HepG2 (cell line): ENCODE measurements around the gene ARMH3. TPM values are rescaled to one million over a fixed set of nuclear protein-coding genes. Genes with fewer than 3 reads are reported as not detected.
A peak's percentile ranks its signal among the peaks of the same experiment; 100 is the strongest.

Source experiments
- ARHGAP35 ChIP-seq: sonication (generic); formaldehyde crosslinking; IDR thresholded peaks from 2 replicates; pipeline ENCODE4 v1.9.0; 2022; ENCODE audit warnings: mild to moderate bottlenecking, inconsistent platforms, moderate library complexity, missing genetic modification reagents, borderline replicate concordance
- GFI1 ChIP-seq: sonication (generic); formaldehyde crosslinking; IDR thresholded peaks from 2 replicates; pipeline ENCODE4 v1.5.0; 2020; ENCODE audit warnings: missing genetic modification reagents, mild to moderate bottlenecking, borderline replicate concordance
- GTF3A ChIP-seq: sonication (generic); formaldehyde crosslinking; conservative IDR thresholded peaks from 2 replicates; pipeline ENCODE4 v1.4.0; 2020; ENCODE audit warnings: mild to moderate bottlenecking, missing genetic modification reagents
- JDP2 ChIP-seq: sonication (generic); formaldehyde crosslinking; IDR thresholded peaks from 2 replicates; pipeline ENCODE4 v1.8.1; 2022; ENCODE audit warnings: missing genetic modification reagents, borderline replicate concordance
- LCORL ChIP-seq, 2 experiments: fragments of 450-650 bp in 1 of 2; sonication (generic) in 1 of 2; formaldehyde crosslinking in 1 of 2; IDR thresholded peaks; 2 replicates each; pipeline versions ENCODE4 v1.5.0 to v1.6.1; 2017 to 2020; ENCODE audit warnings: antibody characterized with exemption in 1 of 2, missing genetic modification reagents in 1 of 2
- NR2C2 ChIP-seq: sonication (generic); formaldehyde crosslinking; IDR thresholded peaks from 2 replicates; pipeline ENCODE4 v1.4.0; 2020; ENCODE audit warnings: missing genetic modification reagents, mild to moderate bottlenecking, moderate library complexity, borderline replicate concordance
- ZMYM3 ChIP-seq: sonication (generic); formaldehyde crosslinking; IDR thresholded peaks from 2 replicates; pipeline ENCODE4 v1.5.1; 2020; ENCODE audit warnings: mild to moderate bottlenecking, missing genetic modification reagents
- ZNF3 ChIP-seq: IDR thresholded peaks from 2 replicates; pipeline ENCODE4 v1.7.0; 2017; ENCODE audit warnings: inconsistent platforms
- polyA plus RNA-seq, 8 experiments: library from polyadenylated mRNA; depleted of rRNA in 3 of 8; stranded (reverse) in 7 of 8; unstranded in 1 of 8; fragments of >200 nt; fragmentation: Illumina TruSeq in 4 of 8; extraction: Trizol in 4 of 8; gene quantifications; 2 replicates each; pipeline versions ENCODE4 v1.2.1 to v1.2.3, GENCODE V29; 2011 to 2016; ENCODE audit warnings: low read depth in 4 of 8, missing spikeins in 1 of 8, mixed read lengths in 1 of 8; ENCODE audit not compliant: insufficient read depth in 1 of 8
- total RNA-seq, 5 experiments: library from RNA; depleted of rRNA; stranded (reverse); fragments of >200 nt; fragmentation: Illumina TruSeq; extraction: Trizol; gene quantifications; 2 replicates each; pipeline ENCODE4 v1.2.3, GENCODE V29; 2016; ENCODE audit warnings: low read depth in 1 of 5
- TF ChIP-seq, protein P1 (sequence below): sonication (generic); formaldehyde crosslinking; IDR thresholded peaks from 2 replicates; pipeline ENCODE4 v1.8.1; 2023; ENCODE audit warnings: mild to moderate bottlenecking, missing genetic modification reagents
- TF ChIP-seq, protein P2 (sequence below): sonication (generic); formaldehyde crosslinking; IDR thresholded peaks from 2 replicates; pipeline ENCODE4 v1.5.0; 2020; ENCODE audit warnings: mild to moderate bottlenecking, missing genetic modification reagents, borderline replicate concordance
- TF ChIP-seq, protein P3 (sequence below): sonication (generic); formaldehyde crosslinking; IDR thresholded peaks from 2 replicates; pipeline ENCODE4 v1.4.0; 2020; ENCODE audit warnings: missing genetic modification reagents
- TF ChIP-seq, protein P4 (sequence below): sonication (generic); formaldehyde crosslinking; IDR thresholded peaks from 2 replicates; pipeline ENCODE4 v1.5.1; 2020; ENCODE audit warnings: missing genetic modification reagents, mild to moderate bottlenecking, borderline replicate concordance

The ARMH3 gene
- total and polyA plus RNA-seq, 2 of the 13 experiments (the other 11 are each of a cell fraction or from before 2014, with no cell fraction given) = 8.4 to 16.9 TPM

DNA sequence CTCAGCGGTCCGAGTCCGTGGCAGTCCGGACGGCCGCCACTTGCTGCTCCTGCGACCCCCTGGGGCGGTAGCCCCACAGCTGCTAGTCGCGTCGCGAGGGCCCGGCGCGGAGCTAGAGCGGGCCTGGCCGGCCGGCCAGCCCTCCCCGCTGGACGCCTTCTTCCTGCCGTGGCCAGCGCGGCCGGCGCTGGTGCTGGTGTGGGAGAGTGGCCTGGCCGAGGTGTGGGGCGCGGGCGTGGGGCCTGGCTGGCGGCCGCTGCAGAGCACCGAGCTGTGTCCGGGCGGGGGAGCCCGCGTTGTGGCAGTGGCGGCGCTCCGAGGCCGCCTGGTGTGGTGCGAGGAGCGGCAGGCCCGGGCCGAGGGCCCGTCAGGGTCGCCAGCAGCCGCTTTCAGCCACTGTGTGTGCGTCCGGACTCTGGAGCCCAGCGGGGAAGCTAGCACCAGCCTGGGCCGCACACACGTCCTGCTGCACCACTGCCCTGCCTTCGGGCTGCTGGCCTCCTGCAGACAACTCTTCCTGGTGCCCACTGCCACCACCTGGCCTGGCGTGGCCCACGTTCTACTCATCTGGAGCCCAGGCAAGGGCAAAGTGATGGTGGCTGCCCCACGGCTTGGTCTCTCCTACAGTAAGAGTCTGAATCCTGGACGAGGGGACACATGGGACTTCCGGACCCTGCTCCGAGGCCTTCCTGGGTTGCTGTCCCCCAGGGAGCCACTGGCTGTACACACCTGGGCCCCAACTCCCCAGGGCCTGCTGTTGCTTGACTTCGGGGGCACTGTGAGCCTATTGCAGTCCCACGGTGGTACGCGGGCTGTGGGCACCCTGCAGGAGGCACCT, 9.8 kb upstream of the ARMH3 start (continued):
- TF ChIP-seq LCORL (IDR thresholded peaks at IDR 0.05) (no peak), LCORL (CRISPR knock-in tag; IDR thresholded peaks at IDR 0.05) (no peak), ZMYM3 (CRISPR knock-in tag) (no peak), ZNF3 (no peak), GFI1 (CRISPR knock-in tag) (0 out of 2 replicates have a peak, but pooled peaks have one; percentile 70), ARHGAP35 (CRISPR knock-in tag) (no peak), JDP2 (CRISPR knock-in tag) (no peak), GTF3A (CRISPR knock-in tag) (no peak), NR2C2 (no peak)
- TF ChIP-seq, protein P1, sequence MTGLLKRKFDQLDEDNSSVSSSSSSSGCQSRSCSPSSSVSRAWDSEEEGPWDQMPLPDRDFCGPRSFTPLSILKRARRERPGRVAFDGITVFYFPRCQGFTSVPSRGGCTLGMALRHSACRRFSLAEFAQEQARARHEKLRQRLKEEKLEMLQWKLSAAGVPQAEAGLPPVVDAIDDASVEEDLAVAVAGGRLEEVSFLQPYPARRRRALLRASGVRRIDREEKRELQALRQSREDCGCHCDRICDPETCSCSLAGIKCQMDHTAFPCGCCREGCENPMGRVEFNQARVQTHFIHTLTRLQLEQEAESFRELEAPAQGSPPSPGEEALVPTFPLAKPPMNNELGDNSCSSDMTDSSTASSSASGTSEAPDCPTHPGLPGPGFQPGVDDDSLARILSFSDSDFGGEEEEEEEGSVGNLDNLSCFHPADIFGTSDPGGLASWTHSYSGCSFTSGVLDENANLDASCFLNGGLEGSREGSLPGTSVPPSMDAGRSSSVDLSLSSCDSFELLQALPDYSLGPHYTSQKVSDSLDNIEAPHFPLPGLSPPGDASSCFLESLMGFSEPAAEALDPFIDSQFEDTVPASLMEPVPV (CRISPR knock-in tag) = 0 out of 2 replicates have a peak, but pooled peaks have one; percentile 6
- TF ChIP-seq, protein P2, sequence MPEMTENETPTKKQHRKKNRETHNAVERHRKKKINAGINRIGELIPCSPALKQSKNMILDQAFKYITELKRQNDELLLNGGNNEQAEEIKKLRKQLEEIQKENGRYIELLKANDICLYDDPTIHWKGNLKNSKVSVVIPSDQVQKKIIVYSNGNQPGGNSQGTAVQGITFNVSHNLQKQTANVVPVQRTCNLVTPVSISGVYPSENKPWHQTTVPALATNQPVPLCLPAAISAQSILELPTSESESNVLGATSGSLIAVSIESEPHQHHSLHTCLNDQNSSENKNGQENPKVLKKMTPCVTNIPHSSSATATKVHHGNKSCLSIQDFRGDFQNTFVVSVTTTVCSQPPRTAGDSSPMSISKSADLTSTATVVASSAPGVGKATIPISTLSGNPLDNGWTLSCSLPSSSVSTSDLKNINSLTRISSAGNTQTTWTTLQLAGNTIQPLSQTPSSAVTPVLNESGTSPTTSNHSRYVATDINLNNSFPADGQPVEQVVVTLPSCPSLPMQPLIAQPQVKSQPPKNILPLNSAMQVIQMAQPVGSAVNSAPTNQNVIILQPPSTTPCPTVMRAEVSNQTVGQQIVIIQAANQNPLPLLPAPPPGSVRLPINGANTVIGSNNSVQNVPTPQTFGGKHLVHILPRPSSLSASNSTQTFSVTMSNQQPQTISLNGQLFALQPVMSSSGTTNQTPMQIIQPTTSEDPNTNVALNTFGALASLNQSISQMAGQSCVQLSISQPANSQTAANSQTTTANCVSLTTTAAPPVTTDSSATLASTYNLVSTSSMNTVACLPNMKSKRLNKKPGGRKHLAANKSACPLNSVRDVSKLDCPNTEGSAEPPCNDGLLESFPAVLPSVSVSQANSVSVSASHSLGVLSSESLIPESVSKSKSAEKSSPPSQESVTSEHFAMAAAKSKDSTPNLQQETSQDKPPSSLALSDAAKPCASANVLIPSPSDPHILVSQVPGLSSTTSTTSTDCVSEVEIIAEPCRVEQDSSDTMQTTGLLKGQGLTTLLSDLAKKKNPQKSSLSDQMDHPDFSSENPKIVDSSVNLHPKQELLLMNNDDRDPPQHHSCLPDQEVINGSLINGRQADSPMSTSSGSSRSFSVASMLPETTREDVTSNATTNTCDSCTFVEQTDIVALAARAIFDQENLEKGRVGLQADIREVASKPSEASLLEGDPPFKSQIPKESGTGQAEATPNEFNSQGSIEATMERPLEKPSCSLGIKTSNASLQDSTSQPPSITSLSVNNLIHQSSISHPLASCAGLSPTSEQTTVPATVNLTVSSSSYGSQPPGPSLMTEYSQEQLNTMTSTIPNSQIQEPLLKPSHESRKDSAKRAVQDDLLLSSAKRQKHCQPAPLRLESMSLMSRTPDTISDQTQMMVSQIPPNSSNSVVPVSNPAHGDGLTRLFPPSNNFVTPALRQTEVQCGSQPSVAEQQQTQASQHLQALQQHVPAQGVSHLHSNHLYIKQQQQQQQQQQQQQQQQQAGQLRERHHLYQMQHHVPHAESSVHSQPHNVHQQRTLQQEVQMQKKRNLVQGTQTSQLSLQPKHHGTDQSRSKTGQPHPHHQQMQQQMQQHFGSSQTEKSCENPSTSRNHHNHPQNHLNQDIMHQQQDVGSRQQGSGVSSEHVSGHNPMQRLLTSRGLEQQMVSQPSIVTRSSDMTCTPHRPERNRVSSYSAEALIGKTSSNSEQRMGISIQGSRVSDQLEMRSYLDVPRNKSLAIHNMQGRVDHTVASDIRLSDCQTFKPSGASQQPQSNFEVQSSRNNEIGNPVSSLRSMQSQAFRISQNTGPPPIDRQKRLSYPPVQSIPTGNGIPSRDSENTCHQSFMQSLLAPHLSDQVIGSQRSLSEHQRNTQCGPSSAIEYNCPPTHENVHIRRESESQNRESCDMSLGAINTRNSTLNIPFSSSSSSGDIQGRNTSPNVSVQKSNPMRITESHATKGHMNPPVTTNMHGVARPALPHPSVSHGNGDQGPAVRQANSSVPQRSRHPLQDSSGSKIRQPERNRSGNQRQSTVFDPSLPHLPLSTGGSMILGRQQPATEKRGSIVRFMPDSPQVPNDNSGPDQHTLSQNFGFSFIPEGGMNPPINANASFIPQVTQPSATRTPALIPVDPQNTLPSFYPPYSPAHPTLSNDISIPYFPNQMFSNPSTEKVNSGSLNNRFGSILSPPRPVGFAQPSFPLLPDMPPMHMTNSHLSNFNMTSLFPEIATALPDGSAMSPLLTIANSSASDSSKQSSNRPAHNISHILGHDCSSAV (CRISPR knock-in tag) = no peak
- TF ChIP-seq, protein P3, sequence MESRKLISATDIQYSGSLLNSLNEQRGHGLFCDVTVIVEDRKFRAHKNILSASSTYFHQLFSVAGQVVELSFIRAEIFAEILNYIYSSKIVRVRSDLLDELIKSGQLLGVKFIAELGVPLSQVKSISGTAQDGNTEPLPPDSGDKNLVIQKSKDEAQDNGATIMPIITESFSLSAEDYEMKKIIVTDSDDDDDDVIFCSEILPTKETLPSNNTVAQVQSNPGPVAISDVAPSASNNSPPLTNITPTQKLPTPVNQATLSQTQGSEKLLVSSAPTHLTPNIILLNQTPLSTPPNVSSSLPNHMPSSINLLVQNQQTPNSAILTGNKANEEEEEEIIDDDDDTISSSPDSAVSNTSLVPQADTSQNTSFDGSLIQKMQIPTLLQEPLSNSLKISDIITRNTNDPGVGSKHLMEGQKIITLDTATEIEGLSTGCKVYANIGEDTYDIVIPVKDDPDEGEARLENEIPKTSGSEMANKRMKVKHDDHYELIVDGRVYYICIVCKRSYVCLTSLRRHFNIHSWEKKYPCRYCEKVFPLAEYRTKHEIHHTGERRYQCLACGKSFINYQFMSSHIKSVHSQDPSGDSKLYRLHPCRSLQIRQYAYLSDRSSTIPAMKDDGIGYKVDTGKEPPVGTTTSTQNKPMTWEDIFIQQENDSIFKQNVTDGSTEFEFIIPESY = no peak
- TF ChIP-seq, protein P4, sequence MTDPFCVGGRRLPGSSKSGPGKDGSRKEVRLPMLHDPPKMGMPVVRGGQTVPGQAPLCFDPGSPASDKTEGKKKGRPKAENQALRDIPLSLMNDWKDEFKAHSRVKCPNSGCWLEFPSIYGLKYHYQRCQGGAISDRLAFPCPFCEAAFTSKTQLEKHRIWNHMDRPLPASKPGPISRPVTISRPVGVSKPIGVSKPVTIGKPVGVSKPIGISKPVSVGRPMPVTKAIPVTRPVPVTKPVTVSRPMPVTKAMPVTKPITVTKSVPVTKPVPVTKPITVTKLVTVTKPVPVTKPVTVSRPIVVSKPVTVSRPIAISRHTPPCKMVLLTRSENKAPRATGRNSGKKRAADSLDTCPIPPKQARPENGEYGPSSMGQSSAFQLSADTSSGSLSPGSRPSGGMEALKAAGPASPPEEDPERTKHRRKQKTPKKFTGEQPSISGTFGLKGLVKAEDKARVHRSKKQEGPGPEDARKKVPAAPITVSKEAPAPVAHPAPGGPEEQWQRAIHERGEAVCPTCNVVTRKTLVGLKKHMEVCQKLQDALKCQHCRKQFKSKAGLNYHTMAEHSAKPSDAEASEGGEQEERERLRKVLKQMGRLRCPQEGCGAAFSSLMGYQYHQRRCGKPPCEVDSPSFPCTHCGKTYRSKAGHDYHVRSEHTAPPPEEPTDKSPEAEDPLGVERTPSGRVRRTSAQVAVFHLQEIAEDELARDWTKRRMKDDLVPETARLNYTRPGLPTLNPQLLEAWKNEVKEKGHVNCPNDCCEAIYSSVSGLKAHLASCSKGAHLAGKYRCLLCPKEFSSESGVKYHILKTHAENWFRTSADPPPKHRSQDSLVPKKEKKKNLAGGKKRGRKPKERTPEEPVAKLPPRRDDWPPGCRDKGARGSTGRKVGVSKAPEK (CRISPR knock-in tag) = no peak
